Stimulated activated CD8-positive, alpha-beta memory T cell treated with anti-CD3 and anti-CD28 coated beads, Interleukin-15, amount 100 ng/mL, for 4 hours (primary cell): ENCODE measurements around the gene NCBP3.

ENCODE experiments used
- DNase-seq, 2 donors: peaks; one replicate each; pipeline ENCODE4 v3.0.0-alpha.2; 2020; ENCODE audit warnings: low read depth in 2 of 2

NCBP3 gene

GRCh38 chr17:3845621-3846436 lies at the start of gene NCBP3:
TSS of gene NCBP3 (minus strand) at chr17:3846246. CDS start at chr17:3846223, 23 bp downstream.
- peak; percentile 76 to 83 for DNase-seq

- DNase-seq, result no peak
Measured at GRCh38 chr17:3895354-3895753, 49.3 kb upstream of the NCBP3 start.

- no peak for DNase-seq
Measured at GRCh38 chr17:3894911-3895343, 48.9 kb upstream of the NCBP3 start.

GRCh38 chr17:3894188-3894587 lies 48.1 kb upstream of the NCBP3 start:
- no peak for DNase-seq

- no peak for DNase-seq
Measured at GRCh38 chr17:3893720-3894116, 47.7 kb upstream of the NCBP3 start.

GRCh38 chr17:3893003-3893719 lies 47.1 kb upstream of the NCBP3 start, which contains the start of gene CAMKK1:
TSS of gene CAMKK1 (minus strand) at chr17:3893053. CDS start at chr17:3885687, 7,366 bp downstream.
- peak; percentile 67 to 77 for DNase-seq

GRCh38 chr17:3892095-3892998 lies 46.3 kb upstream of the NCBP3 start:
- DNase-seq, result peak; percentile 72 to 73

- no peak for DNase-seq
Measured at GRCh38 chr17:3891626-3892094, 45.6 kb upstream of the NCBP3 start.

GRCh38 chr17:3890878-3891219 lies 44.8 kb upstream of the NCBP3 start:
- no peak for DNase-seq

GRCh38 chr17:3890082-3890877 lies 44.2 kb upstream of the NCBP3 start:
- no peak for DNase-seq

GRCh38 chr17:3889325-3890012 lies 43.4 kb upstream of the NCBP3 start:
- no peak for DNase-seq

GRCh38 chr17:3888343-3889171 lies 42.5 kb upstream of the NCBP3 start:
- DNase-seq, result no peak

- no peak for DNase-seq
Measured at GRCh38 chr17:3887804-3888203, 41.8 kb upstream of the NCBP3 start.

- DNase-seq, result no peak
Measured at GRCh38 chr17:3887394-3887793, 41.3 kb upstream of the NCBP3 start.

- DNase-seq, result no peak
Measured at GRCh38 chr17:3886776-3887175, 40.7 kb upstream of the NCBP3 start.

- DNase-seq, result no peak
Measured at GRCh38 chr17:3885970-3886369, 39.9 kb upstream of the NCBP3 start.

- no peak for DNase-seq
Measured at GRCh38 chr17:3885271-3885670, 39.2 kb upstream of the NCBP3 start.

- DNase-seq, result no peak
Measured at GRCh38 chr17:3884188-3884587, 38.1 kb upstream of the NCBP3 start.

GRCh38 chr17:3882276-3882675 lies 36.2 kb upstream of the NCBP3 start:
- no peak for DNase-seq

- DNase-seq, result no peak
Measured at GRCh38 chr17:3880983-3881382, 34.9 kb upstream of the NCBP3 start.
